HepG2 (cell line): ENCODE measurements around the gene ERC1. TPM values are rescaled to one million over a fixed set of nuclear protein-coding genes. Genes with fewer than 3 reads are reported as not detected.

Experiments used
- ATAC-seq: fragments of 200-7000 bp; cut with Tn5 transposase; 3 replicates; pipeline ENCODE4 v1.9.1; 2020; ENCODE audit warnings: mild to moderate bottlenecking, moderate library complexity
- BruUV-seq: library from RNA; stranded (reverse); fragments of 400-500 nt; replicated peaks from 2 replicates; lab custom pipeline; 2021; lab: Mats Ljungman, UMichigan
- CTCF ChIA-PET: fragments of 300-600 bp; formaldehyde crosslinking; extraction: SDS; loops from one replicate; lab custom pipeline; 2021; ENCODE audit warnings: low total read pairs, inconsistent platforms, low intra/inter-chr PET ratio; lab: Yijun Ruan, JAX
- POLR2A ChIA-PET: fragments of 350-600 bp; sonication (Branson Sonifier 250); formaldehyde crosslinking; loops from one replicate; lab custom pipeline; 2020; ENCODE audit warnings: antibody characterized with exemption, inconsistent platforms; lab: Yijun Ruan, JAX
- DNase-seq: peaks from one replicate; pipeline ENCODE4 v3.0.0-alpha.2; 2015; ENCODE audit warnings: low spot score
- FAIRE-seq: peaks from 3 replicates; lab custom pipeline; 2011; peaks lifted over from hg19 to GRCh38; lab: Jason Lieb, UNC
- H2AFZ ChIP-seq: one replicate; pipeline ENCODE4 v1.6.1; 2011; ENCODE audit warnings: low read length, inconsistent platforms
- H3K27ac ChIP-seq: fragments of 300-600 bp; 3 replicates; pipeline ENCODE4 v1.8.0; 2011; ENCODE audit warnings: mixed run types, mild to moderate bottlenecking, mixed read lengths, low read length, inconsistent platforms; ENCODE audit not compliant: insufficient read depth; ENCODE audit errors: extremely low read length
- H3K27me3 ChIP-seq, 2 experiments: fragments of 200-600 bp in 1 of 2; 2 replicates in 1 of 2; 3 replicates in 1 of 2; pipeline versions ENCODE4 v1.6.0 to v1.8.0; 2011; ENCODE audit warnings: low read length in 2 of 2, mild to moderate bottlenecking in 2 of 2, moderate library complexity in 2 of 2, inconsistent platforms in 1 of 2; ENCODE audit not compliant: insufficient read depth in 2 of 2, control insufficient read depth in 1 of 2
- H3K36me3 ChIP-seq, 2 experiments: fragments of 200-600 bp in 1 of 2; replicated peaks in 1 of 2; 2 replicates in 1 of 2; 3 replicates in 1 of 2; pipeline versions ENCODE4 v1.5.1 to v1.8.0; 2011; ENCODE audit warnings: low read length in 2 of 2, inconsistent platforms in 1 of 2; ENCODE audit not compliant: insufficient read depth in 2 of 2, control insufficient read depth in 1 of 2
- H3K4me1 ChIP-seq: 2 replicates; pipeline ENCODE4 v1.5.1; 2012; ENCODE audit warnings: low read length, inconsistent platforms; ENCODE audit not compliant: insufficient read depth
- H3K4me2 ChIP-seq: 2 replicates; pipeline ENCODE4 v1.6.0; 2011; ENCODE audit warnings: low read depth, low read length, inconsistent platforms
- H3K4me3 ChIP-seq, 3 experiments: fragments of 200-600 bp in 1 of 3; sonication (generic), shearing (Covaris generic) in 1 of 3; replicated peaks in 1 of 3; 2 replicates each; pipeline ENCODE4 v1.5.1; 2011 to 2016; ENCODE audit warnings: low read length in 3 of 3, inconsistent platforms in 2 of 3, low read depth in 2 of 3, mild to moderate bottlenecking in 2 of 3, control low read depth in 1 of 3, mixed read lengths in 1 of 3; ENCODE audit not compliant: insufficient read depth in 1 of 3
- H3K79me2 ChIP-seq: one replicate; pipeline ENCODE4 v1.6.1; 2011; ENCODE audit warnings: low read length, inconsistent platforms; ENCODE audit not compliant: insufficient read depth
- H3K9ac ChIP-seq: 2 replicates; pipeline ENCODE4 v1.6.0; 2011; ENCODE audit warnings: mild to moderate bottlenecking, low read depth, low read length, inconsistent platforms; ENCODE audit not compliant: insufficient read depth
- H3K9me3 ChIP-seq: 2 replicates; pipeline ENCODE4 v1.5.1; 2012; ENCODE audit warnings: mild to moderate bottlenecking, low read length
- H4K20me1 ChIP-seq: 2 replicates; pipeline ENCODE4 v1.6.0; 2011; ENCODE audit warnings: inconsistent platforms, mild to moderate bottlenecking, low read length, moderate library complexity; ENCODE audit not compliant: insufficient read depth
- ARNT ChIP-seq: fragments of 450-650 bp; IDR thresholded peaks from 2 replicates; pipeline ENCODE4 v1.6.1; 2017
- ATAD3A ChIP-seq: sonication (generic); formaldehyde crosslinking; IDR thresholded peaks from 2 replicates; pipeline ENCODE4 v1.4.0; 2020; ENCODE audit warnings: missing genetic modification reagents
- CENPBD1 ChIP-seq: sonication (generic); formaldehyde crosslinking; IDR thresholded peaks from 2 replicates; pipeline ENCODE4 v1.8.0; 2022; ENCODE audit warnings: missing genetic modification reagents, low read depth, mild to moderate bottlenecking, borderline replicate concordance
- CREM ChIP-seq, 2 experiments: sonication (generic) in 1 of 2; formaldehyde crosslinking in 1 of 2; IDR thresholded peaks; 2 replicates each; pipeline versions ENCODE4 v1.4.0 to v1.6.1; 2016 to 2020; ENCODE audit warnings: antibody characterized with exemption in 1 of 2, mild to moderate bottlenecking in 1 of 2, missing genetic modification reagents in 1 of 2
- FOXO1 ChIP-seq: sonication (generic); formaldehyde crosslinking; IDR thresholded peaks from 2 replicates; pipeline ENCODE4 v1.4.0; 2020; ENCODE audit warnings: missing genetic modification reagents
- HOMEZ ChIP-seq: IDR thresholded peaks from 2 replicates; pipeline ENCODE4 v1.6.1; 2016; ENCODE audit warnings: low read depth
- JUNB ChIP-seq: sonication (generic); formaldehyde crosslinking; IDR thresholded peaks from 2 replicates; pipeline ENCODE4 v1.8.0; 2022; ENCODE audit warnings: missing genetic modification reagents, mild to moderate bottlenecking, borderline replicate concordance
- PATZ1 ChIP-seq: sonication (generic); formaldehyde crosslinking; IDR thresholded peaks from 2 replicates; pipeline ENCODE4 v1.4.0; 2020; ENCODE audit warnings: missing genetic modification reagents
- WIZ ChIP-seq: sonication (generic); formaldehyde crosslinking; IDR thresholded peaks from 2 replicates; pipeline ENCODE4 v1.5.1; 2020; ENCODE audit warnings: mild to moderate bottlenecking, missing genetic modification reagents
- ZBTB4 ChIP-seq: sonication (generic); formaldehyde crosslinking; IDR thresholded peaks from 2 replicates; pipeline ENCODE4 v1.4.0; 2020; ENCODE audit warnings: missing genetic modification reagents, mild to moderate bottlenecking, borderline replicate concordance
- WGBS: methylation state at CpG from one replicate; pipeline ENCODE4 v1.1.6; 2017; ENCODE audit warnings: low lambda C conversion rate; 5-methylcytosine and 5-hydroxymethylcytosine counted together
- in situ Hi-C: cut with HindIII; loops from 2 replicates; pipeline ENCODE4 v1.10.0; 2017; ENCODE audit warnings: low pct_unique_long_range_greater_than_20kb; ENCODE audit not compliant: extremely low pct_ligation_motif_present
- intact Hi-C: fragments of 100-400 bp; cut with micrococcal nuclease; formaldehyde crosslinking; loops from one replicate; pipeline ENCODE4 v1.10.0; 2022; ENCODE audit not compliant: unreplicated experiment
- polyA plus RNA-seq, 8 experiments: library from polyadenylated mRNA; depleted of rRNA in 3 of 8; stranded (reverse) in 7 of 8; unstranded in 1 of 8; fragments of >200 nt; fragmentation: Illumina TruSeq in 4 of 8; extraction: Trizol in 4 of 8; gene quantifications; 2 replicates each; pipeline versions ENCODE4 v1.2.1 to v1.2.3, GENCODE V29; 2011 to 2016; ENCODE audit warnings: low read depth in 4 of 8, missing spikeins in 1 of 8, mixed read lengths in 1 of 8; ENCODE audit not compliant: insufficient read depth in 1 of 8
- total RNA-seq, 5 experiments: library from RNA; depleted of rRNA; stranded (reverse); fragments of >200 nt; fragmentation: Illumina TruSeq; extraction: Trizol; gene quantifications; 2 replicates each; pipeline ENCODE4 v1.2.3, GENCODE V29; 2016; ENCODE audit warnings: low read depth in 1 of 5

The ERC1 gene
- total and polyA plus RNA-seq, 2 of the 13 experiments (the other 11 are each of a cell fraction or from before 2014, with no cell fraction given): 6.1 to 12.4 TPM

- Histone ChIP-seq H3K4me1 (no peaks in the 10 kb centered on the region), H3K9ac (no peak overlapping the region), H3K9me3 (no peaks in the 10 kb centered on the region), H3K4me3 (no peak overlapping the region), H2AFZ (no peak overlapping the region), H3K27me3 (no peaks in the 10 kb centered on the region), H3K4me2 (no peak overlapping the region), H3K36me3 (peaks cover 0 to 12% of the 10 kb centered on the region in 2 experiments; a peak in 1 of 5 replicates), H3K79me2 (no peaks in the 10 kb centered on the region), H3K27ac (no peak overlapping the region), H4K20me1 (no peaks in the 10 kb centered on the region)
- intact Hi-C loops: no loop called here
- FAIRE-seq (no peak), DNase-seq (no peak), ATAC-seq (no peak)
- CTCF ChIA-PET: no interaction called here
- TF ChIP-seq ZBTB4 (CRISPR knock-in tag): no peak
- POLR2A ChIA-PET: no interaction called here
- 97% methylated on average over 2 of the region's 2 CpGs for WGBS
- BruUV-seq: no TSS peak
- in situ Hi-C loops: no loop called here
Measured at GRCh38 chr12:1147821-1148220, 156.8 kb downstream of the ERC1 start.

GRCh38 chr12:1157046-1157445 lies 166.0 kb downstream of the ERC1 start:
- in situ Hi-C loops: no loop called here
- BruUV-seq: no TSS peak
- Histone ChIP-seq H3K27me3 (no peaks in the 10 kb centered on the region), H3K79me2 (no peaks in the 10 kb centered on the region), H4K20me1 (no peaks in the 10 kb centered on the region), H3K9ac (no peak overlapping the region), H3K4me1 (no peaks in the 10 kb centered on the region), H3K27ac (no peak overlapping the region), H3K9me3 (no peaks in the 10 kb centered on the region), H3K36me3 (peaks cover 0 to 6% of the 10 kb centered on the region in 2 experiments; a peak in 1 of 5 replicates), H3K4me3 (no peak overlapping the region), H2AFZ (no peak overlapping the region), H3K4me2 (no peak overlapping the region)
- WGBS: 90% methylated on average over 3 of the region's 3 CpGs
- intact Hi-C loops: no loop called here
- POLR2A ChIA-PET: no interaction called here
- FAIRE-seq (no peak), ATAC-seq (no peak), DNase-seq (no peak)
- CTCF ChIA-PET: no interaction called here
- TF ChIP-seq PATZ1 (no peak), JUNB (CRISPR knock-in tag) (no peak), ARNT (no peak), HOMEZ (no peak), WIZ (CRISPR knock-in tag) (no peak), FOXO1 (CRISPR knock-in tag) (no peak), CENPBD1 (CRISPR knock-in tag) (no peak), CREM (IDR thresholded peaks at IDR 0.05) (no peak), CREM (CRISPR knock-in tag; IDR thresholded peaks at IDR 0.05) (no peak), ATAD3A (no peak)
